ENCODE measurements around the gene PRDM1.

GRCh38 chr6:106084106-106084988, 1.8 kb upstream of the PRDM1 start:
- TF ChIP-seq ISL1 (CRISPR knock-in tag; IDR thresholded peaks at IDR 0.05): no peak
- no peak for TF ChIP-seq PATZ1 (CRISPR knock-in tag; IDR thresholded peaks at IDR 0.05; ENCODE audit: borderline replicate concordance)
- TF ChIP-seq, protein P1, sequence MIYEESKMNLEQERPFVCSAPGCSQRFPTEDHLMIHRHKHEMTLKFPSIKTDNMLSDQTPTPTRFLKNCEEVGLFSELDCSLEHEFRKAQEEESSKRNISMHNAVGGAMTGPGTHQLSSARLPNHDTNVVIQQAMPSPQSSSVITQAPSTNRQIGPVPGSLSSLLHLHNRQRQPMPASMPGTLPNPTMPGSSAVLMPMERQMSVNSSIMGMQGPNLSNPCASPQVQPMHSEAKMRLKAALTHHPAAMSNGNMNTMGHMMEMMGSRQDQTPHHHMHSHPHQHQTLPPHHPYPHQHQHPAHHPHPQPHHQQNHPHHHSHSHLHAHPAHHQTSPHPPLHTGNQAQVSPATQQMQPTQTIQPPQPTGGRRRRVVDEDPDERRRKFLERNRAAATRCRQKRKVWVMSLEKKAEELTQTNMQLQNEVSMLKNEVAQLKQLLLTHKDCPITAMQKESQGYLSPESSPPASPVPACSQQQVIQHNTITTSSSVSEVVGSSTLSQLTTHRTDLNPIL (CRISPR knock-in tag; IDR thresholded peaks at IDR 0.05; ENCODE audit: low read depth): no peak
- TF ChIP-seq ZFP30 (CRISPR knock-in tag; IDR thresholded peaks at IDR 0.05): no peak
- no peak for TF ChIP-seq POU6F1 (CRISPR knock-in tag; IDR thresholded peaks at IDR 0.05; ENCODE audit: borderline replicate concordance, low read depth)
